ENCODE measurements around the gene ACADM. TPM values are rescaled to one million over a fixed set of nuclear protein-coding genes. Genes with fewer than 3 reads are reported as not detected.

Gene ACADM
- total and polyA plus RNA-seq, 2 experiments from 2014 or later = 37.7 to 52.8 TPM

DNA sequence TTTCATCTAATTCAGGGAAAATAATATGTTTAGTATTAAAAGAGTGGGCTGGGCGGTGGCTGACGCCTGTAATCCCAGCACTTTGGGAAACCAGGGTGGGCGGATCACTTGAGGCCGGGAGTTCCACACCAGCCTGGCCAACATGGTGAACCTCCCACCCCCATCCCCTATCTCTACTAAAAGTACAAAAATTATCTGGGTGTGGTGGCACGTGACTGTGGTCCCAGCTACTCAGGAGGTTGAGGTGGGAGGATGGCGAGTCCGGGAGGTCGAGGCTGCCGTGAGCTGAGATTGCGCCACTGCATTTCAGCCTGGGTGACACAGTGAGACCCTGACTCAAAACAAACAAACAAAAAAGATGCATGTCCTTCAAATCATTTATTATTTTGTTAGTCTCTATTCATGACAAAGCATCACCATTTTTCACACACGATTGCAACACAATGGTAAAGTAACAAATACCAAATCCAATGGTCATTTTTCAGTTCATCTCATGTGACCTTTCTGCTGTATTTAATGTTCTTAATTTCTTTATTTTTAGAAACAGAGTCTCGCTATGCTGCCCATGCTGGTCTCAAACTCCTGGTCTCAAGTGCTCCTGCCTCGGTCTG, 73.2 kb downstream of the ACADM start:
- peaks cover 64% of the 10 kb centered on the region for H3K36me3 Mint-ChIP-seq (ENCODE audit: low read depth)
- peaks cover 35% of the 10 kb centered on the region for H3K36me3 ChIP-seq (ENCODE audit: insufficient read depth)
- ATAC-seq = peak; percentile 4; the same call in 2 of the 3 replicates

More for the DNA sequence above, 73.2 kb downstream of the ACADM start:
- H3K4me1 ChIP-seq (ENCODE audit: insufficient read depth) = no peaks in the 10 kb centered on the region
- no peak overlapping the region for H3K4me2 ChIP-seq
- Mint-ChIP-seq H3K4me1 (no peaks in the 10 kb centered on the region), H3K4me3 (no peak overlapping the region), H3K27me3 (ENCODE audit: insufficient read depth, low read depth, poor library complexity) (peaks cover 5% of the 10 kb centered on the region), H3K27ac (no peak overlapping the region), H3K9me3 (no peaks in the 10 kb centered on the region; the same call in 2 of the 3 replicates)
- H3K4me3 ChIP-seq = no peak overlapping the region
- H3K27ac ChIP-seq (ENCODE audit: low read depth) = peak overlapping the region; percentile 85; the same call in 1 of the 2 replicates
- H3K27me3 ChIP-seq (ENCODE audit: insufficient read depth) = no peaks in the 10 kb centered on the region
- no peak for DNase-seq (ENCODE audit: low spot score)
- peaks cover 30% of the 10 kb centered on the region for H3F3A ChIP-seq (replicated peaks; ENCODE audit: low read depth)
- no peak overlapping the region for H2AFZ ChIP-seq
- peaks cover 4% of the 10 kb centered on the region; the same call in 1 of the 2 replicates for H3K79me2 ChIP-seq (replicated peaks; ENCODE audit: insufficient read depth)
- peaks cover 23% of the 10 kb centered on the region; the same call in 1 of the 2 replicates for H4K20me1 ChIP-seq (replicated peaks; ENCODE audit: insufficient read depth)
- no peaks in the 10 kb centered on the region for H3K9me2 ChIP-seq (ENCODE audit: insufficient read depth)
- TF ChIP-seq, protein P1, sequence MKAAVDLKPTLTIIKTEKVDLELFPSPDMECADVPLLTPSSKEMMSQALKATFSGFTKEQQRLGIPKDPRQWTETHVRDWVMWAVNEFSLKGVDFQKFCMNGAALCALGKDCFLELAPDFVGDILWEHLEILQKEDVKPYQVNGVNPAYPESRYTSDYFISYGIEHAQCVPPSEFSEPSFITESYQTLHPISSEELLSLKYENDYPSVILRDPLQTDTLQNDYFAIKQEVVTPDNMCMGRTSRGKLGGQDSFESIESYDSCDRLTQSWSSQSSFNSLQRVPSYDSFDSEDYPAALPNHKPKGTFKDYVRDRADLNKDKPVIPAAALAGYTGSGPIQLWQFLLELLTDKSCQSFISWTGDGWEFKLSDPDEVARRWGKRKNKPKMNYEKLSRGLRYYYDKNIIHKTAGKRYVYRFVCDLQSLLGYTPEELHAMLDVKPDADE (IDR thresholded peaks at IDR 0.05) = no peak
- TF ChIP-seq EZH2phosphoT487 (IDR thresholded peaks at IDR 0.05; ENCODE audit: unreplicated experiment) (no peak), NANOG (IDR thresholded peaks at IDR 0.05; ENCODE audit: borderline replicate concordance) (no peak), JUNB (IDR thresholded peaks at IDR 0.05; ENCODE audit: unreplicated experiment) (no peak), STAT1 (IDR thresholded peaks at IDR 0.05; ENCODE audit: unreplicated experiment) (no peak), EZH2 (IDR thresholded peaks at IDR 0.05; ENCODE audit: low read depth, unreplicated experiment) (no peak), POLR2AphosphoS5 (IDR thresholded peaks at IDR 0.05; ENCODE audit: low read depth) (no peak; the same call in 1 of the 2 replicates), ZNF331 (CRISPR knock-in tag; IDR thresholded peaks at IDR 0.05; ENCODE audit: low read depth) (no peak), CREB1 (CRISPR knock-in tag; IDR thresholded peaks at IDR 0.05; ENCODE audit: low read depth) (no peak), ZNF114 (CRISPR knock-in tag; IDR thresholded peaks at IDR 0.05) (no peak)
- TF ChIP-seq, protein P2, sequence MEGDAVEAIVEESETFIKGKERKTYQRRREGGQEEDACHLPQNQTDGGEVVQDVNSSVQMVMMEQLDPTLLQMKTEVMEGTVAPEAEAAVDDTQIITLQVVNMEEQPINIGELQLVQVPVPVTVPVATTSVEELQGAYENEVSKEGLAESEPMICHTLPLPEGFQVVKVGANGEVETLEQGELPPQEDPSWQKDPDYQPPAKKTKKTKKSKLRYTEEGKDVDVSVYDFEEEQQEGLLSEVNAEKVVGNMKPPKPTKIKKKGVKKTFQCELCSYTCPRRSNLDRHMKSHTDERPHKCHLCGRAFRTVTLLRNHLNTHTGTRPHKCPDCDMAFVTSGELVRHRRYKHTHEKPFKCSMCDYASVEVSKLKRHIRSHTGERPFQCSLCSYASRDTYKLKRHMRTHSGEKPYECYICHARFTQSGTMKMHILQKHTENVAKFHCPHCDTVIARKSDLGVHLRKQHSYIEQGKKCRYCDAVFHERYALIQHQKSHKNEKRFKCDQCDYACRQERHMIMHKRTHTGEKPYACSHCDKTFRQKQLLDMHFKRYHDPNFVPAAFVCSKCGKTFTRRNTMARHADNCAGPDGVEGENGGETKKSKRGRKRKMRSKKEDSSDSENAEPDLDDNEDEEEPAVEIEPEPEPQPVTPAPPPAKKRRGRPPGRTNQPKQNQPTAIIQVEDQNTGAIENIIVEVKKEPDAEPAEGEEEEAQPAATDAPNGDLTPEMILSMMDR (conservative IDR thresholded peaks at IDR 0.05; ENCODE audit: low read depth in 2 of 2) = no peak
- TF ChIP-seq, protein P3, sequence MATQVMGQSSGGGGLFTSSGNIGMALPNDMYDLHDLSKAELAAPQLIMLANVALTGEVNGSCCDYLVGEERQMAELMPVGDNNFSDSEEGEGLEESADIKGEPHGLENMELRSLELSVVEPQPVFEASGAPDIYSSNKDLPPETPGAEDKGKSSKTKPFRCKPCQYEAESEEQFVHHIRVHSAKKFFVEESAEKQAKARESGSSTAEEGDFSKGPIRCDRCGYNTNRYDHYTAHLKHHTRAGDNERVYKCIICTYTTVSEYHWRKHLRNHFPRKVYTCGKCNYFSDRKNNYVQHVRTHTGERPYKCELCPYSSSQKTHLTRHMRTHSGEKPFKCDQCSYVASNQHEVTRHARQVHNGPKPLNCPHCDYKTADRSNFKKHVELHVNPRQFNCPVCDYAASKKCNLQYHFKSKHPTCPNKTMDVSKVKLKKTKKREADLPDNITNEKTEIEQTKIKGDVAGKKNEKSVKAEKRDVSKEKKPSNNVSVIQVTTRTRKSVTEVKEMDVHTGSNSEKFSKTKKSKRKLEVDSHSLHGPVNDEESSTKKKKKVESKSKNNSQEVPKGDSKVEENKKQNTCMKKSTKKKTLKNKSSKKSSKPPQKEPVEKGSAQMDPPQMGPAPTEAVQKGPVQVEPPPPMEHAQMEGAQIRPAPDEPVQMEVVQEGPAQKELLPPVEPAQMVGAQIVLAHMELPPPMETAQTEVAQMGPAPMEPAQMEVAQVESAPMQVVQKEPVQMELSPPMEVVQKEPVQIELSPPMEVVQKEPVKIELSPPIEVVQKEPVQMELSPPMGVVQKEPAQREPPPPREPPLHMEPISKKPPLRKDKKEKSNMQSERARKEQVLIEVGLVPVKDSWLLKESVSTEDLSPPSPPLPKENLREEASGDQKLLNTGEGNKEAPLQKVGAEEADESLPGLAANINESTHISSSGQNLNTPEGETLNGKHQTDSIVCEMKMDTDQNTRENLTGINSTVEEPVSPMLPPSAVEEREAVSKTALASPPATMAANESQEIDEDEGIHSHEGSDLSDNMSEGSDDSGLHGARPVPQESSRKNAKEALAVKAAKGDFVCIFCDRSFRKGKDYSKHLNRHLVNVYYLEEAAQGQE (IDR thresholded peaks at IDR 0.05; ENCODE audit: unreplicated experiment) = no peak
- TF ChIP-seq, protein P4, sequence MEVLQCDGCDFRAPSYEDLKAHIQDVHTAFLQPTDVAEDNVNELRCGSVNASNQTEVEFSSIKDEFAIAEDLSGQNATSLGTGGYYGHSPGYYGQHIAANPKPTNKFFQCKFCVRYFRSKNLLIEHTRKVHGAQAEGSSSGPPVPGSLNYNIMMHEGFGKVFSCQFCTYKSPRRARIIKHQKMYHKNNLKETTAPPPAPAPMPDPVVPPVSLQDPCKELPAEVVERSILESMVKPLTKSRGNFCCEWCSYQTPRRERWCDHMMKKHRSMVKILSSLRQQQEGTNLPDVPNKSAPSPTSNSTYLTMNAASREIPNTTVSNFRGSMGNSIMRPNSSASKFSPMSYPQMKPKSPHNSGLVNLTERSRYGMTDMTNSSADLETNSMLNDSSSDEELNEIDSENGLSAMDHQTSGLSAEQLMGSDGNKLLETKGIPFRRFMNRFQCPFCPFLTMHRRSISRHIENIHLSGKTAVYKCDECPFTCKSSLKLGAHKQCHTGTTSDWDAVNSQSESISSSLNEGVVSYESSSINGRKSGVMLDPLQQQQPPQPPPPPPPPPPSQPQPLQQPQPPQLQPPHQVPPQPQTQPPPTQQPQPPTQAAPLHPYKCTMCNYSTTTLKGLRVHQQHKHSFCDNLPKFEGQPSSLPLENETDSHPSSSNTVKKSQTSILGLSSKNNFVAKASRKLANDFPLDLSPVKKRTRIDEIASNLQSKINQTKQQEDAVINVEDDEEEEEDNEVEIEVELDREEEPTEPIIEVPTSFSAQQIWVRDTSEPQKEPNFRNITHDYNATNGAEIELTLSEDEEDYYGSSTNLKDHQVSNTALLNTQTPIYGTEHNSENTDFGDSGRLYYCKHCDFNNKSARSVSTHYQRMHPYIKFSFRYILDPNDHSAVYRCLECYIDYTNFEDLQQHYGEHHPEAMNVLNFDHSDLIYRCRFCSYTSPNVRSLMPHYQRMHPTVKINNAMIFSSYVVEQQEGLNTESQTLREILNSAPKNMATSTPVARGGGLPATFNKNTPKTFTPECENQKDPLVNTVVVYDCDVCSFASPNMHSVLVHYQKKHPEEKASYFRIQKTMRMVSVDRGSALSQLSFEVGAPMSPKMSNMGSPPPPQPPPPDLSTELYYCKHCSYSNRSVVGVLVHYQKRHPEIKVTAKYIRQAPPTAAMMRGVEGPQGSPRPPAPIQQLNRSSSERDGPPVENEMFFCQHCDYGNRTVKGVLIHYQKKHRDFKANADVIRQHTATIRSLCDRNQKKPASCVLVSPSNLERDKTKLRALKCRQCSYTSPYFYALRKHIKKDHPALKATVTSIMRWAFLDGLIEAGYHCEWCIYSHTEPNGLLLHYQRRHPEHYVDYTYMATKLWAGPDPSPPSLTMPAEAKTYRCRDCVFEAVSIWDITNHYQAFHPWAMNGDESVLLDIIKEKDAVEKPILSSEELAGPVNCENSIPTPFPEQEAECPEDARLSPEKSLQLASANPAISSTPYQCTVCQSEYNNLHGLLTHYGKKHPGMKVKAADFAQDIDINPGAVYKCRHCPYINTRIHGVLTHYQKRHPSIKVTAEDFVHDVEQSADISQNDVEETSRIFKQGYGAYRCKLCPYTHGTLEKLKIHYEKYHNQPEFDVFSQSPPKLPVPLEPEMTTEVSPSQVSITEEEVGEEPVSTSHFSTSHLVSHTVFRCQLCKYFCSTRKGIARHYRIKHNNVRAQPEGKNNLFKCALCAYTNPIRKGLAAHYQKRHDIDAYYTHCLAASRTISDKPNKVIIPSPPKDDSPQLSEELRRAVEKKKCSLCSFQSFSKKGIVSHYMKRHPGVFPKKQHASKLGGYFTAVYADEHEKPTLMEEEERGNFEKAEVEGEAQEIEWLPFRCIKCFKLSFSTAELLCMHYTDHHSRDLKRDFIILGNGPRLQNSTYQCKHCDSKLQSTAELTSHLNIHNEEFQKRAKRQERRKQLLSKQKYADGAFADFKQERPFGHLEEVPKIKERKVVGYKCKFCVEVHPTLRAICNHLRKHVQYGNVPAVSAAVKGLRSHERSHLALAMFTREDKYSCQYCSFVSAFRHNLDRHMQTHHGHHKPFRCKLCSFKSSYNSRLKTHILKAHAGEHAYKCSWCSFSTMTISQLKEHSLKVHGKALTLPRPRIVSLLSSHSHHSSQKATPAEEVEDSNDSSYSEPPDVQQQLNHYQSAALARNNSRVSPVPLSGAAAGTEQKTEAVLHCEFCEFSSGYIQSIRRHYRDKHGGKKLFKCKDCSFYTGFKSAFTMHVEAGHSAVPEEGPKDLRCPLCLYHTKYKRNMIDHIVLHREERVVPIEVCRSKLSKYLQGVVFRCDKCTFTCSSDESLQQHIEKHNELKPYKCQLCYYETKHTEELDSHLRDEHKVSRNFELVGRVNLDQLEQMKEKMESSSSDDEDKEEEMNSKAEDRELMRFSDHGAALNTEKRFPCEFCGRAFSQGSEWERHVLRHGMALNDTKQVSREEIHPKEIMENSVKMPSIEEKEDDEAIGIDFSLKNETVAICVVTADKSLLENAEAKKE (CRISPR knock-in tag; IDR thresholded peaks at IDR 0.05) = no peak
